NB4 (cell line): ENCODE results near the gene MANEAL.

Source experiments
- CTCF ChIP-seq: IDR thresholded peaks from one replicate; pipeline ENCODE4 v1.5.1; 2012; ENCODE audit warnings: low read depth, low read length
- MYC ChIP-seq: IDR thresholded peaks from 2 replicates; pipeline ENCODE4 v1.6.1; 2011; ENCODE audit warnings: low read depth, low read length
- POLR2A ChIP-seq: IDR thresholded peaks from 2 replicates; pipeline ENCODE4 v1.6.1; 2011; ENCODE audit warnings: mild to moderate bottlenecking; ENCODE audit not compliant: insufficient read length; ENCODE audit errors: extremely low read depth

GRCh38 chr1:37782491-37782890 lies 11.2 kb upstream of the MANEAL start:
- TF ChIP-seq CTCF = no peak
- no peak for TF ChIP-seq POLR2A
- no peak for TF ChIP-seq MYC
